AG04450 (cell line): ENCODE measurements around the gene LIN54. TPM values are rescaled to one million over a fixed set of nuclear protein-coding genes. Genes with fewer than 3 reads are reported as not detected.

Source experiments
- CTCF ChIA-PET: fragments of 300-600, 350-600 bp; formaldehyde crosslinking; extraction: SDS; loops from one replicate; lab custom pipeline; 2022; ENCODE audit warnings: antibody characterized with exemption, inconsistent platforms; lab: Charles Lee
- POLR2A ChIA-PET: fragments of 350-600 bp; formaldehyde crosslinking; extraction: SDS; loops from one replicate; lab custom pipeline; 2021; ENCODE audit warnings: antibody characterized with exemption, inconsistent platforms; lab: Yijun Ruan, JAX
- DNase-seq: peaks from one replicate; pipeline ENCODE4 v3.0.0-alpha.2; 2011; ENCODE audit warnings: low read depth, low spot score
- H3K27ac ChIP-seq: one replicate; pipeline ENCODE4 v1.5.1; 2012; ENCODE audit warnings: low read depth, low read length, control low read depth
- H3K27me3 ChIP-seq: one replicate; pipeline ENCODE4 v1.6.0; 2012; ENCODE audit warnings: low read length; ENCODE audit not compliant: control insufficient read depth, insufficient read depth
- H3K4me3 ChIP-seq: 2 replicates; pipeline ENCODE4 v1.5.1; 2011; ENCODE audit warnings: mild to moderate bottlenecking, low read depth, low read length, control low read depth
- H3K9me3 ChIP-seq: 2 replicates; pipeline ENCODE4 v1.5.1; 2012; ENCODE audit warnings: low read length; ENCODE audit not compliant: control insufficient read depth, insufficient read depth
- CTCF ChIP-seq: IDR thresholded peaks from 2 replicates; pipeline ENCODE4 v1.5.1; 2011; ENCODE audit warnings: low read depth, low read length, control low read depth, inconsistent platforms
- polyA plus RNA-seq: library from polyadenylated mRNA; depleted of rRNA; stranded (reverse); fragments of >200 nt; gene quantifications from 2 replicates; pipeline ENCODE4 v1.2.3, GENCODE V29; 2011

The LIN54 gene
- polyA plus RNA-seq, 1 experiment = 13.9 TPM

- H3K27ac ChIP-seq = no peak overlapping the region
- H3K9me3 ChIP-seq = no peaks in the 10 kb centered on the region
- no peak for DNase-seq
- ChIA-PET POLR2A (no interaction called here), CTCF (no interaction called here)
- no peak overlapping the region for H3K4me3 ChIP-seq
- TF ChIP-seq CTCF = no peak
- no peaks in the 10 kb centered on the region for H3K27me3 ChIP-seq
Measured at GRCh38 chr4:82954212-82954611, 56.4 kb downstream of the LIN54 start.

GRCh38 chr4:82951196-82951595 is 59.4 kb downstream of the LIN54 start:
- DNase-seq = no peak
- Histone ChIP-seq H3K9me3 (no peaks in the 10 kb centered on the region), H3K4me3 (no peak overlapping the region), H3K27ac (no peak overlapping the region), H3K27me3 (no peaks in the 10 kb centered on the region)
- CTCF ChIA-PET = interaction anchor here (1.1 kb wide), 1 partner anchor 123 kb away, joined by 3 read pairs; no protein-coding TSS in a partner anchor
- POLR2A ChIA-PET = no interaction called here
- TF ChIP-seq CTCF = no peak

GRCh38 chr4:82948647-82949204 is 61.9 kb downstream of the LIN54 start:
- no peak for DNase-seq
- ChIA-PET CTCF (no interaction called here), POLR2A (no interaction called here)
- no peak for TF ChIP-seq CTCF
- no peak overlapping the region for H3K27ac ChIP-seq
- no peak overlapping the region for H3K4me3 ChIP-seq
- no peaks in the 10 kb centered on the region for H3K9me3 ChIP-seq
- H3K27me3 ChIP-seq = no peaks in the 10 kb centered on the region

GRCh38 chr4:82947498-82947897 is 63.1 kb downstream of the LIN54 start:
- DNase-seq = no peak
- no peak overlapping the region for H3K27ac ChIP-seq
- ChIA-PET POLR2A (no interaction called here), CTCF (interaction anchor here (0.7 kb wide), 1 partner anchor 335 kb away, joined by 3 read pairs; no protein-coding TSS in a partner anchor)
- H3K27me3 ChIP-seq = no peaks in the 10 kb centered on the region
- no peak for TF ChIP-seq CTCF
- no peak overlapping the region for H3K4me3 ChIP-seq
- no peaks in the 10 kb centered on the region for H3K9me3 ChIP-seq

- no peak for DNase-seq
- no peak for TF ChIP-seq CTCF
- H3K27me3 ChIP-seq = no peaks in the 10 kb centered on the region
- ChIA-PET POLR2A (no interaction called here), CTCF (no interaction called here)
- no peak overlapping the region for H3K4me3 ChIP-seq
- H3K9me3 ChIP-seq = no peaks in the 10 kb centered on the region
- H3K27ac ChIP-seq = no peak overlapping the region
Measured at GRCh38 chr4:82939414-82939813, 71.2 kb downstream of the LIN54 start.
